H1 (cell line): ENCODE data around the gene WDR74. TPM values are rescaled to one million over a fixed set of nuclear protein-coding genes. Genes with fewer than 3 reads are reported as not detected.

Experiments used
- CTCF ChIA-PET: fragments of 300-600 bp; sonication (Branson Sonifier 250); formaldehyde crosslinking; loops from one replicate; lab custom pipeline; 2021; ENCODE audit not compliant: partially characterized antibody; lab: Charles Lee
- POLR2A ChIA-PET: fragments of 300-600 bp; sonication (Branson Sonifier 250); formaldehyde crosslinking; loops from one replicate; lab custom pipeline; 2021; ENCODE audit warnings: inconsistent platforms; ENCODE audit not compliant: partially characterized antibody; lab: Charles Lee
- DNase-seq, 2 experiments: peaks; one replicate each; pipeline versions ENCODE4 v3.0.0 to v3.0.0-alpha.2; 2010 to 2022; ENCODE audit warnings: low spot score in 2 of 2, low read depth in 1 of 2, mixed read lengths in 1 of 2
- FAIRE-seq: peaks from 2 replicates; lab custom pipeline; 2011; peaks lifted over from hg19 to GRCh38; lab: Jason Lieb, UNC
- H2AFZ ChIP-seq: 2 replicates; pipeline ENCODE4 v1.8.1; 2012; ENCODE audit warnings: low read length, inconsistent platforms
- H2AK5ac ChIP-seq: 2 replicates; pipeline ENCODE4 v1.6.1; 2013; ENCODE audit warnings: low read depth, low read length
- H2BK120ac ChIP-seq: replicated peaks from 2 replicates; pipeline ENCODE3; 2013; ENCODE audit warnings: low read depth, low read length, inconsistent platforms
- H2BK12ac ChIP-seq: 2 replicates; pipeline ENCODE4 v1.6.1; 2013; ENCODE audit warnings: low read depth, low read length
- H2BK15ac ChIP-seq: 2 replicates; pipeline ENCODE4 v1.6.1; 2013; ENCODE audit warnings: low read length
- H2BK20ac ChIP-seq: 2 replicates; pipeline ENCODE4 v1.6.1; 2013; ENCODE audit warnings: low read length
- H2BK5ac ChIP-seq: 2 replicates; pipeline ENCODE4 v1.6.1; 2013; ENCODE audit warnings: low read depth, low read length
- H3K14ac ChIP-seq: 2 replicates; pipeline ENCODE4 v1.6.1; 2013; ENCODE audit warnings: inconsistent platforms; ENCODE audit not compliant: insufficient read length
- H3K18ac ChIP-seq: 2 replicates; pipeline ENCODE4 v1.6.1; 2013; ENCODE audit warnings: low read length; ENCODE audit errors: extremely low read depth
- H3K23ac ChIP-seq: 2 replicates; pipeline ENCODE4 v1.6.1; 2013; ENCODE audit warnings: inconsistent platforms; ENCODE audit not compliant: insufficient read length
- H3K23me2 ChIP-seq: 2 replicates; pipeline ENCODE4 v1.6.1; 2013; ENCODE audit warnings: low read depth, low read length
- H3K27ac ChIP-seq: 2 replicates; pipeline ENCODE4 v1.6.1; 2011; ENCODE audit warnings: low read depth, low read length, inconsistent platforms
- H3K27me3 ChIP-seq, 4 experiments: replicated peaks in 1 of 4; 1 replicate in 1 of 4; 2 replicates in 3 of 4; pipeline versions ENCODE4 v1.6.1 to v1.8.1; 2011 to 2013; ENCODE audit warnings: low read length in 3 of 4, mild to moderate bottlenecking in 3 of 4, inconsistent platforms in 2 of 4, mixed read lengths in 2 of 4, moderate library complexity in 1 of 4; ENCODE audit not compliant: control insufficient read depth in 3 of 4, insufficient read depth in 3 of 4; ENCODE audit errors: extremely low read depth in 1 of 4
- H3K36me3 ChIP-seq, 4 experiments: 2 replicates each; pipeline versions ENCODE4 v1.6.1 to v1.8.1; 2011 to 2013; ENCODE audit warnings: mild to moderate bottlenecking in 4 of 4, low read length in 3 of 4, moderate library complexity in 2 of 4, control low read depth in 1 of 4, inconsistent platforms in 1 of 4; ENCODE audit not compliant: insufficient read depth in 4 of 4, control insufficient read depth in 2 of 4
- H3K4ac ChIP-seq: replicated peaks from 2 replicates; pipeline ENCODE3; 2013; ENCODE audit warnings: low read length, low read depth, mixed read lengths, inconsistent platforms; ENCODE audit not compliant: insufficient read length
- H3K4me1 ChIP-seq, 4 experiments: replicated peaks in 1 of 4; 1 replicate in 1 of 4; 2 replicates in 3 of 4; pipeline versions ENCODE4 v1.6.1 to v1.8.1; 2011 to 2013; ENCODE audit warnings: low read length in 3 of 4, inconsistent platforms in 2 of 4, mixed read lengths in 1 of 4; ENCODE audit not compliant: insufficient read depth in 4 of 4, control insufficient read depth in 3 of 4
- H3K4me2 ChIP-seq, 2 experiments: 2 replicates each; pipeline versions ENCODE4 v1.6.1 to v1.8.1; 2011 to 2013; ENCODE audit warnings: low read depth in 2 of 2, low read length in 2 of 2, control low read depth in 1 of 2, inconsistent platforms in 1 of 2, mild to moderate bottlenecking in 1 of 2; ENCODE audit not compliant: insufficient read depth in 1 of 2
- H3K4me3 ChIP-seq, 4 experiments: fragments of 200-600, 300-600 bp in 1 of 4; sonication (generic), shearing (Covaris generic), sonication (Bioruptor Twin) in 1 of 4; 2 replicates each; pipeline versions ENCODE4 v1.5.1 to v1.8.1; 2011 to 2016; ENCODE audit warnings: low read length in 4 of 4, low read depth in 3 of 4, control low read depth in 2 of 4, inconsistent platforms in 2 of 4, mild to moderate bottlenecking in 2 of 4, mixed read lengths in 1 of 4, moderate library complexity in 1 of 4; ENCODE audit not compliant: insufficient read depth in 2 of 4; ENCODE audit errors: extremely low read depth in 1 of 4
- H3K56ac ChIP-seq: replicated peaks from 2 replicates; pipeline ENCODE3; 2013; ENCODE audit warnings: low read depth, mild to moderate bottlenecking, mixed read lengths, low read length, inconsistent platforms; ENCODE audit not compliant: insufficient read length
- H3K79me1 ChIP-seq: 2 replicates; pipeline ENCODE4 v1.6.1; 2013; ENCODE audit warnings: low read depth, low read length, control low read depth
- H3K79me2 ChIP-seq, 2 experiments: 2 replicates each; pipeline versions ENCODE4 v1.6.1 to v1.8.1; 2012 to 2013; ENCODE audit warnings: low read length in 2 of 2, mild to moderate bottlenecking in 2 of 2, inconsistent platforms in 1 of 2; ENCODE audit not compliant: insufficient read depth in 2 of 2, control insufficient read depth in 1 of 2
- H3K9ac ChIP-seq, 4 experiments: replicated peaks in 1 of 4; 1 replicate in 1 of 4; 2 replicates in 3 of 4; pipeline versions ENCODE4 v1.6.1 to v1.8.1; 2011 to 2013; ENCODE audit warnings: low read depth in 3 of 4, low read length in 3 of 4, control low read depth in 2 of 4, mild to moderate bottlenecking in 2 of 4, moderate library complexity in 2 of 4, inconsistent platforms in 1 of 4; ENCODE audit errors: extremely low read depth in 1 of 4
- H3K9me3 ChIP-seq, 2 experiments: 2 replicates each; pipeline versions ENCODE4 v1.6.1 to v1.8.1; 2012 to 2013; ENCODE audit warnings: mild to moderate bottlenecking in 2 of 2, moderate library complexity in 2 of 2, control low read depth in 1 of 2, inconsistent platforms in 1 of 2, low read depth in 1 of 2, low read length in 1 of 2, mixed read lengths in 1 of 2; ENCODE audit not compliant: insufficient read depth in 2 of 2
- H4K20me1 ChIP-seq, 2 experiments: replicated peaks in 1 of 2; 2 replicates each; pipeline versions ENCODE3 to v1.8.1; 2011 to 2013; ENCODE audit warnings: inconsistent platforms in 2 of 2, low read length in 2 of 2, mild to moderate bottlenecking in 1 of 2; ENCODE audit not compliant: insufficient read depth in 2 of 2, control insufficient read depth in 1 of 2
- H4K5ac ChIP-seq: 2 replicates; pipeline ENCODE4 v1.6.1; 2013; ENCODE audit warnings: low read length, low read depth, mixed read lengths, inconsistent platforms; ENCODE audit not compliant: insufficient read length
- H4K8ac ChIP-seq: 2 replicates; pipeline ENCODE4 v1.8.0; 2013; ENCODE audit warnings: mild to moderate bottlenecking, moderate library complexity, low read length, inconsistent platforms; ENCODE audit not compliant: insufficient read depth; ENCODE audit errors: extremely low read depth
- H4K91ac ChIP-seq: replicated peaks from 2 replicates; pipeline ENCODE3; 2013; ENCODE audit warnings: low read length, mixed read lengths, inconsistent platforms; ENCODE audit not compliant: insufficient read length
- BACH1 ChIP-seq: IDR thresholded peaks from 2 replicates; pipeline ENCODE4 v1.6.1; 2012; ENCODE audit warnings: low read length, improper control_type of control experiment
- CBX8 ChIP-seq: fragments of 300-800, 300-1000 bp; sonication (generic); IDR thresholded peaks from 2 replicates; pipeline ENCODE4 v1.7.1; 2016; ENCODE audit warnings: low read depth, low read length, borderline replicate concordance
- CHD1 ChIP-seq: IDR thresholded peaks from 2 replicates; pipeline ENCODE4 v1.6.1; 2012; ENCODE audit warnings: low read depth, low read length, improper control_type of control experiment
- NANOG ChIP-seq: IDR thresholded peaks from 2 replicates; pipeline ENCODE4 v1.6.1; 2011; ENCODE audit warnings: low read length, low read depth, mild to moderate bottlenecking, inconsistent platforms; ENCODE audit not compliant: insufficient read depth, poor library complexity, severe bottlenecking
- RNF2 ChIP-seq: fragments of 200-900, 300-1000 bp; sonication (generic); IDR thresholded peaks from 2 replicates; pipeline ENCODE4 v1.7.1; 2016; ENCODE audit warnings: borderline replicate concordance, low read depth, mild to moderate bottlenecking, antibody characterized with exemption, low read length; ENCODE audit not compliant: poor library complexity, severe bottlenecking; ENCODE audit errors: missing control alignments
- RXRA ChIP-seq: IDR thresholded peaks from 2 replicates; pipeline ENCODE4 v1.6.1; 2011; ENCODE audit warnings: low read depth, mild to moderate bottlenecking, low read length, moderate library complexity; ENCODE audit not compliant: insufficient read depth
- SP2 ChIP-seq: IDR thresholded peaks from 2 replicates; pipeline ENCODE4 v1.6.1; 2012; ENCODE audit warnings: mild to moderate bottlenecking, low read length, inconsistent platforms
- TEAD4 ChIP-seq: IDR thresholded peaks from 2 replicates; pipeline ENCODE4 v1.6.1; 2012; ENCODE audit warnings: low read depth, low read length, inconsistent platforms, mixed read lengths
- USF2 ChIP-seq: IDR thresholded peaks from 2 replicates; pipeline ENCODE4 v1.6.1; 2011; ENCODE audit warnings: low read length, improper control_type of control experiment
- WGBS, 2 experiments: shearing (Covaris generic) in 1 of 2; methylation state at CpG; one replicate each; pipeline versions ENCODE4 v1.1.6 to v1.1.7; 2013 to 2015; ENCODE audit warnings: low lambda C conversion rate in 2 of 2, mixed read lengths in 2 of 2, inconsistent platforms in 1 of 2, low coverage in 1 of 2, missing lambda C conversion rate in 1 of 2; ENCODE audit not compliant: insufficient replicate concordance in 2 of 2, insufficient coverage in 1 of 2, insufficient read length in 1 of 2; ENCODE audit errors: extremely low coverage in 1 of 2, missing lambda C conversion rate in 1 of 2; 5-methylcytosine and 5-hydroxymethylcytosine counted together
- polyA plus RNA-seq, 7 experiments: library from polyadenylated mRNA; depleted of rRNA in 3 of 7; stranded (reverse) in 5 of 7; unstranded in 2 of 7; fragments of >200 nt in 5 of 7; fragments of 200-250 nt in 2 of 7; gene quantifications; 1 replicate in 5 of 7; 2 replicates in 1 of 7; 4 replicates in 1 of 7; pipeline versions ENCODE4 v1.2.1 to v1.2.3, GENCODE V29; 2011 to 2013; ENCODE audit warnings: missing spikeins in 2 of 7, mixed read lengths in 2 of 7
- total RNA-seq: library from RNA; stranded (reverse); fragmentation: NEBNext Ultra II Directional; extraction: Animal tissue kit (Norgen Biotek cat#: 25700); gene quantifications from 2 replicates; pipeline ENCODE4 v1.2.1, GENCODE V29; 2021

The WDR74 gene
- total and polyA plus RNA-seq, 2 of the 8 experiments (the other 6 are each of a cell fraction or from before 2014, with no cell fraction given), result 93.6 to 97.0 TPM

- Histone ChIP-seq H2BK120ac (no peak overlapping the region), H3K4me1 (peaks cover 2 to 6% (median 4%) of the 10 kb centered on the region in 4 experiments; a peak in 4 of 7 replicates), H3K23me2 (peaks cover 9% of the 10 kb centered on the region; the same call in 1 of the 2 replicates), H3K56ac (no peak overlapping the region), H3K9ac (0 out of 7 replicates have a peak overlapping the region, but pooled peaks of 2 of the 4 experiments have one; percentile 5), H3K4me3 (peak overlapping the region in 1 of 4 experiments; percentile 94; a peak in 1 of 8 replicates), H2BK15ac (no peak overlapping the region), H2BK12ac (no peak overlapping the region), H3K79me2 (peaks cover 26 to 37% of the 10 kb centered on the region in 2 experiments), H4K91ac (no peak overlapping the region), H2AK5ac (no peak overlapping the region), H4K20me1 (peaks cover 4 to 28% of the 10 kb centered on the region in 2 experiments), H3K4ac (no peak overlapping the region), H3K14ac (no peak overlapping the region), H3K18ac (no peak overlapping the region), H3K79me1 (peaks cover 4% of the 10 kb centered on the region; the same call in 1 of the 2 replicates), H3K27me3 (no peaks in the 10 kb centered on the region), H4K5ac (no peak overlapping the region), H3K36me3 (peaks cover 32 to 40% (median 37%) of the 10 kb centered on the region in 4 experiments), H3K4me2 (no peak overlapping the region; a peak in 1 of 4 replicates), H3K27ac (no peak overlapping the region), H3K9me3 (no peaks in the 10 kb centered on the region), H2BK20ac (no peak overlapping the region), H2BK5ac (no peak overlapping the region), H3K23ac (no peak overlapping the region), H2AFZ (no peak overlapping the region), H4K8ac (no peak overlapping the region)
- DNase-seq (no peak), FAIRE-seq (no peak)
- WGBS, 2 experiments, result 33% methylated on average over 14 of the region's 15 CpGs; no CpG with 5 or more reads in 1 of the 2 experiments
- ChIA-PET CTCF (interaction anchor here (0.6 to 3.6 kb wide), 5 partner anchors 9 to 360 kb away, joined by 3 to 9 read pairs (median 5); partner anchors contain the start of gene TMEM179B), POLR2A (interaction anchor here (0.6 to 20.0 kb wide), 33 partner anchors 8 to 1940 kb away, joined by 3 to 2104 read pairs (median 5); partner anchors contain the start of genes BSCL2, C11orf98, CSKMT and GNG3)
- TF ChIP-seq RNF2, result no peak
- no peak for TF ChIP-seq CBX8
- peak; percentile 19; the same call in 1 of the 2 replicates for TF ChIP-seq USF2
- TF ChIP-seq SP2, result no peak
- TF ChIP-seq BACH1, result no peak
- TF ChIP-seq CHD1, result no peak
- no peak for TF ChIP-seq NANOG
- no peak for TF ChIP-seq RXRA
- peak; percentile 72; the same call in 1 of the 2 replicates for TF ChIP-seq TEAD4
Observed at GRCh38 chr11:62850911-62851806, 11.8 kb upstream of the WDR74 start.
